Endothelial cell of umbilical vein (primary cell): Measurements from ENCODE around the gene PNISR. TPM values are rescaled to one million over a fixed set of nuclear protein-coding genes. Genes with fewer than 3 reads are reported as not detected.

Experiments
- BruUV-seq: library from RNA; stranded (reverse); fragments of 400-500 nt; replicated peaks from 2 replicates; lab custom pipeline; 2021; lab: Mats Ljungman, UMichigan
- CTCF ChIA-PET: fragments of 300-600, 350-600 bp; sonication (Branson Sonifier 250); formaldehyde crosslinking; loops from one replicate; lab custom pipeline; 2021; ENCODE audit warnings: antibody characterized with exemption, inconsistent platforms; lab: Charles Lee
- POLR2A ChIA-PET: fragments of 300-600, 350-600 bp; sonication (Branson Sonifier 250); formaldehyde crosslinking; loops from one replicate; lab custom pipeline; 2021; ENCODE audit warnings: antibody characterized with exemption, inconsistent platforms; lab: Charles Lee
- DNase-seq: peaks from one replicate; pipeline ENCODE4 v3.0.0-alpha.2; 2011; ENCODE audit warnings: low read depth, low spot score
- FAIRE-seq: peaks from 2 replicates; lab custom pipeline; 2011; peaks lifted over from hg19 to GRCh38; lab: Jason Lieb, UNC
- H2AFZ ChIP-seq: 2 replicates; pipeline ENCODE4 v1.6.0; 2012; ENCODE audit warnings: low read depth, low read length, control low read depth, inconsistent platforms
- H3K27ac ChIP-seq: 2 replicates; pipeline ENCODE4 v1.5.1; 2011; ENCODE audit warnings: low read depth, mild to moderate bottlenecking, control low read depth, low read length, moderate library complexity; ENCODE audit not compliant: insufficient read depth
- H3K27me3 ChIP-seq, 2 experiments: 2 replicates each; pipeline versions ENCODE4 v1.6.0 to v1.6.1; 2011; ENCODE audit warnings: low read length in 2 of 2, mixed read lengths in 1 of 2; ENCODE audit not compliant: control insufficient read depth in 2 of 2, insufficient read depth in 2 of 2
- H3K36me3 ChIP-seq, 2 experiments: 2 replicates in 1 of 2; 3 replicates in 1 of 2; pipeline ENCODE4 v1.5.1; 2011; ENCODE audit warnings: low read length in 2 of 2, mild to moderate bottlenecking in 1 of 2, moderate library complexity in 1 of 2; ENCODE audit not compliant: control insufficient read depth in 2 of 2, insufficient read depth in 2 of 2; ENCODE audit errors: extremely low read depth in 1 of 2
- H3K4me1 ChIP-seq: 3 replicates; pipeline ENCODE4 v1.5.1; 2011; ENCODE audit warnings: mild to moderate bottlenecking, low read length; ENCODE audit not compliant: control insufficient read depth, insufficient read depth; ENCODE audit errors: extremely low read depth
- H3K4me2 ChIP-seq: 2 replicates; pipeline ENCODE4 v1.6.1; 2011; ENCODE audit warnings: low read length, control low read depth, mixed read lengths; ENCODE audit not compliant: insufficient read depth
- H3K4me3 ChIP-seq, 3 experiments: fragments of 200-600 bp in 1 of 3; sonication (generic), shearing (Covaris generic) in 1 of 3; replicated peaks in 1 of 3; 2 replicates each; pipeline ENCODE4 v1.5.1; 2011 to 2016; ENCODE audit warnings: control low read depth in 3 of 3, low read length in 3 of 3, mild to moderate bottlenecking in 2 of 3, inconsistent platforms in 1 of 3, low read depth in 1 of 3, moderate library complexity in 1 of 3; ENCODE audit not compliant: insufficient read depth in 1 of 3
- H3K79me2 ChIP-seq: 2 replicates; pipeline ENCODE4 v1.6.0; 2012; ENCODE audit warnings: low read length, inconsistent platforms; ENCODE audit not compliant: control insufficient read depth, insufficient read depth
- H3K9ac ChIP-seq: replicated peaks from 2 replicates; pipeline ENCODE3; 2011; ENCODE audit warnings: low read length, control low read depth; ENCODE audit not compliant: insufficient read depth; ENCODE audit errors: extremely low read depth
- H3K9me1 ChIP-seq: replicated peaks from 3 replicates; pipeline ENCODE4 v1.6.0; 2011; ENCODE audit warnings: mild to moderate bottlenecking, low read length; ENCODE audit not compliant: control insufficient read depth, insufficient read depth; ENCODE audit errors: extremely low read depth
- H3K9me3 ChIP-seq: replicated peaks from 2 replicates; pipeline ENCODE4 v1.5.1; 2012; ENCODE audit warnings: low read length, inconsistent platforms; ENCODE audit not compliant: control insufficient read depth, insufficient read depth
- H4K20me1 ChIP-seq: replicated peaks from 2 replicates; pipeline ENCODE3; 2011; ENCODE audit warnings: mild to moderate bottlenecking, low read length; ENCODE audit not compliant: control insufficient read depth, insufficient read depth; ENCODE audit errors: extremely low read depth
- EZH2 ChIP-seq: IDR thresholded peaks from 2 replicates; pipeline ENCODE4 v1.6.1; 2012; ENCODE audit warnings: borderline replicate concordance, low read depth, mild to moderate bottlenecking, moderate library complexity, low read length, inconsistent platforms; ENCODE audit not compliant: severe bottlenecking
- FOS ChIP-seq: IDR thresholded peaks from 2 replicates; pipeline ENCODE4 v1.6.1; 2011; ENCODE audit warnings: mild to moderate bottlenecking, low read length, moderate library complexity, borderline replicate concordance; ENCODE audit not compliant: insufficient read depth
- GATA2 ChIP-seq: IDR thresholded peaks from 2 replicates; pipeline ENCODE4 v1.7.0; 2011; ENCODE audit warnings: low read depth, mild to moderate bottlenecking, moderate library complexity, mixed read lengths, low read length; ENCODE audit not compliant: insufficient read length, insufficient read depth
- JUN ChIP-seq: IDR thresholded peaks from 2 replicates; pipeline ENCODE4 v1.6.1; 2011; ENCODE audit warnings: borderline replicate concordance, low read depth; ENCODE audit not compliant: insufficient read length, insufficient read depth
- MYC ChIP-seq: IDR thresholded peaks from one replicate; pipeline ENCODE4 v1.6.1; 2011; ENCODE audit warnings: mild to moderate bottlenecking, low read depth, low read length
- POLR2A ChIP-seq: IDR thresholded peaks from 2 replicates; pipeline ENCODE4 v1.6.1; 2012; ENCODE audit warnings: low read depth, mild to moderate bottlenecking, control low read depth, low read length
- POLR2AphosphoS5 ChIP-seq: IDR thresholded peaks from 2 replicates; pipeline ENCODE4 v1.6.1; 2012; ENCODE audit warnings: low read depth, mild to moderate bottlenecking, control low read depth, low read length, moderate library complexity; ENCODE audit not compliant: insufficient read depth
- dilution Hi-C: fragments of 300-500 bp; cut with MboI; formaldehyde crosslinking; loops from one replicate; pipeline ENCODE4 v1.15.0; 2019; ENCODE audit warnings: low sequenced_read_pairs; ENCODE audit not compliant: extremely low pct_ligation_motif_present
- intact Hi-C: fragments of 100-400 bp; cut with micrococcal nuclease; formaldehyde crosslinking; loops from one replicate; pipeline ENCODE4 v1.10.0; 2022
- polyA plus RNA-seq, 4 experiments: library from polyadenylated mRNA; depleted of rRNA in 3 of 4; stranded (reverse) in 3 of 4; unstranded in 1 of 4; fragments of >200 nt; gene quantifications; 2 replicates each; pipeline versions ENCODE4 v1.2.1 to v1.2.3, GENCODE V29; 2011 to 2012; ENCODE audit warnings: missing spikeins in 1 of 4
- total RNA-seq: library from RNA; stranded (reverse); gene quantifications from 2 replicates; pipeline ENCODE4 v1.2.3, GENCODE V29; 2021
- TF ChIP-seq, protein P1 (sequence below): IDR thresholded peaks from 2 replicates; pipeline ENCODE4 v1.6.1; 2011; ENCODE audit not compliant: insufficient read depth, insufficient read length
- TF ChIP-seq, protein P2 (sequence below), 2 donors: IDR thresholded peaks; 1 replicate in 1 of 2; 2 replicates in 1 of 2; pipeline ENCODE4 v1.5.1; 2011; ENCODE audit warnings: low read length in 2 of 2, mild to moderate bottlenecking in 2 of 2, moderate library complexity in 2 of 2, control low read depth in 1 of 2, inconsistent platforms in 1 of 2, low read depth in 1 of 2; ENCODE audit not compliant: insufficient read depth in 1 of 2; ENCODE audit errors: extremely low read depth in 1 of 2

Gene PNISR
- total and polyA plus RNA-seq, 2 donors (not counting 3 experiments of a cell fraction or from before 2014, with no cell fraction given), result 34.6 to 106 TPM

DNA sequence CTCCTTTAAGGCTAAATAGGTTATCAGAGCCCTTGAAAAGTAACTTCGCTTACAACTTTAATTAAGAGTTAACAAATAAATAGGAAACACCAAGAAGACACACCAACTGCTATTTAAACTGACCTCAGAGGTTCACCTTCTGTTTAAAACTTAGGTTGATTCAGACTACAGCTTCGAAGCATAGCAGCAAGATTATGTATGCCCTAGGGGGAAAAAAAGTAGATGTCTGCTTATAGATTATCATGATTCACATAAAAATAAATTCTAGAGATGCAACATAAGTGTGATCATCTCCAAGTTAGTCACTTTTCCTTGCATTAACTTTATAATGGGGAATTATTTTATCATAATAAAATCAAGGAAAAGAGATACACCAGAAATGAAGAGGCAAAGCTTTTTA lies 8.9 kb downstream of the PNISR start:
- ChIA-PET CTCF (interaction anchor here (0.8 to 1.6 kb wide), 3 partner anchors 10 to 86 kb away, joined by 3 to 4 read pairs (median 3); no protein-coding TSS in a partner anchor), POLR2A (no interaction called here)
- FAIRE-seq (no peak), DNase-seq (no peak)
- Histone ChIP-seq H3K4me1 (no peaks in the 10 kb centered on the region), H3K9me1 (no peaks in the 10 kb centered on the region), H3K27ac (no peak overlapping the region), H3K4me2 (no peak overlapping the region), H3K9me3 (no peaks in the 10 kb centered on the region), H2AFZ (no peak overlapping the region), H3K9ac (no peak overlapping the region), H3K4me3 (no peak overlapping the region), H3K79me2 (peaks cover 93% of the 10 kb centered on the region), H4K20me1 (peaks cover 16% of the 10 kb centered on the region), H3K36me3 (peaks cover 0 to 3% of the 10 kb centered on the region in 2 experiments), H3K27me3 (no peaks in the 10 kb centered on the region)
- BruUV-seq, result no TSS peak
- dilution Hi-C loops, result no loop called here
- no peak for TF ChIP-seq POLR2AphosphoS5
- no peak for TF ChIP-seq GATA2
- TF ChIP-seq JUN, result no peak
- no peak for TF ChIP-seq EZH2
- TF ChIP-seq FOS, result no peak
- TF ChIP-seq, protein P1, sequence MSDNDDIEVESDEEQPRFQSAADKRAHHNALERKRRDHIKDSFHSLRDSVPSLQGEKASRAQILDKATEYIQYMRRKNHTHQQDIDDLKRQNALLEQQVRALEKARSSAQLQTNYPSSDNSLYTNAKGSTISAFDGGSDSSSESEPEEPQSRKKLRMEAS, result no peak
- TF ChIP-seq, protein P2, sequence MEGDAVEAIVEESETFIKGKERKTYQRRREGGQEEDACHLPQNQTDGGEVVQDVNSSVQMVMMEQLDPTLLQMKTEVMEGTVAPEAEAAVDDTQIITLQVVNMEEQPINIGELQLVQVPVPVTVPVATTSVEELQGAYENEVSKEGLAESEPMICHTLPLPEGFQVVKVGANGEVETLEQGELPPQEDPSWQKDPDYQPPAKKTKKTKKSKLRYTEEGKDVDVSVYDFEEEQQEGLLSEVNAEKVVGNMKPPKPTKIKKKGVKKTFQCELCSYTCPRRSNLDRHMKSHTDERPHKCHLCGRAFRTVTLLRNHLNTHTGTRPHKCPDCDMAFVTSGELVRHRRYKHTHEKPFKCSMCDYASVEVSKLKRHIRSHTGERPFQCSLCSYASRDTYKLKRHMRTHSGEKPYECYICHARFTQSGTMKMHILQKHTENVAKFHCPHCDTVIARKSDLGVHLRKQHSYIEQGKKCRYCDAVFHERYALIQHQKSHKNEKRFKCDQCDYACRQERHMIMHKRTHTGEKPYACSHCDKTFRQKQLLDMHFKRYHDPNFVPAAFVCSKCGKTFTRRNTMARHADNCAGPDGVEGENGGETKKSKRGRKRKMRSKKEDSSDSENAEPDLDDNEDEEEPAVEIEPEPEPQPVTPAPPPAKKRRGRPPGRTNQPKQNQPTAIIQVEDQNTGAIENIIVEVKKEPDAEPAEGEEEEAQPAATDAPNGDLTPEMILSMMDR (IDR thresholded peaks at IDR 0.05; ENCODE audit: extremely low read depth in 1 of 2, insufficient read depth in 1 of 2, low read depth in 1 of 2, low read length in 2 of 2), result no peak
- no peak for TF ChIP-seq MYC
- no peak for TF ChIP-seq POLR2A
- intact Hi-C loops, result no loop called here
